Panc1 (cell line): ENCODE measurements around the gene KRT77. TPM values are rescaled to one million over a fixed set of nuclear protein-coding genes. Genes with fewer than 3 reads are reported as not detected.

ENCODE experiments used
- ATAC-seq: fragments of 200-7000 bp; cut with Tn5 transposase; 2 replicates; pipeline ENCODE4 v1.9.1; 2020; ENCODE audit warnings: mild to moderate bottlenecking, moderate library complexity
- BruUV-seq: library from RNA; stranded (reverse); fragments of 400-500 nt; replicated peaks from 2 replicates; lab custom pipeline; 2021; lab: Mats Ljungman, UMichigan
- CTCF ChIA-PET: fragments of 300-600 bp; sonication (Branson Sonifier 250); formaldehyde crosslinking; loops from one replicate; lab custom pipeline; 2022; ENCODE audit warnings: antibody characterized with exemption; lab: Charles Lee
- POLR2A ChIA-PET: fragments of 300-600 bp; sonication (Branson Sonifier 250); formaldehyde crosslinking; loops from one replicate; lab custom pipeline; 2022; ENCODE audit warnings: antibody characterized with exemption; lab: Charles Lee
- DNase-seq: peaks from one replicate; pipeline ENCODE4 v3.0.0-alpha.2; 2010; ENCODE audit warnings: low read depth, low spot score
- H3K27ac ChIP-seq: 2 replicates; pipeline ENCODE4 v1.5.1; 2011; ENCODE audit warnings: mild to moderate bottlenecking, low read length, inconsistent platforms
- H3K27me3 ChIP-seq: fragments of 200-500 bp; sonication (Bioruptor generic); 2 replicates; pipeline ENCODE4 v1.6.0; 2014; ENCODE audit warnings: low read length, inconsistent platforms; ENCODE audit not compliant: control insufficient read depth, insufficient read depth
- H3K36me3 ChIP-seq: fragments of 200-500 bp; sonication (Bioruptor generic); 2 replicates; pipeline ENCODE4 v1.5.1; 2014; ENCODE audit warnings: inconsistent platforms, mild to moderate bottlenecking, low read length, moderate library complexity; ENCODE audit not compliant: control insufficient read depth, insufficient read depth
- H3K4me1 ChIP-seq: 2 replicates; pipeline ENCODE4 v1.5.1; 2011; ENCODE audit warnings: inconsistent platforms, mild to moderate bottlenecking, low read length, moderate library complexity; ENCODE audit not compliant: control insufficient read depth, insufficient read depth
- H3K4me3 ChIP-seq, 2 experiments: 2 replicates each; pipeline ENCODE4 v1.5.1; 2011 to 2012; ENCODE audit warnings: low read depth in 2 of 2, low read length in 2 of 2, mild to moderate bottlenecking in 2 of 2, inconsistent platforms in 1 of 2, moderate library complexity in 1 of 2
- H3K9me3 ChIP-seq: fragments of 200-500 bp; sonication (Bioruptor generic); 2 replicates; pipeline ENCODE4 v1.5.1; 2014; ENCODE audit warnings: low read depth, mild to moderate bottlenecking, inconsistent platforms, low read length, moderate library complexity; ENCODE audit not compliant: control insufficient read depth, insufficient read depth
- CTCF ChIP-seq: fragments of 450-650 bp; IDR thresholded peaks from 2 replicates; pipeline ENCODE4 v1.5.1; 2017; ENCODE audit warnings: mild to moderate bottlenecking
- POLR2AphosphoS5 ChIP-seq: IDR thresholded peaks from 2 replicates; pipeline ENCODE4 v1.6.1; 2012; ENCODE audit warnings: mild to moderate bottlenecking, low read depth, low read length, moderate library complexity
- REST ChIP-seq, 2 experiments: IDR thresholded peaks; 2 replicates each; pipeline ENCODE4 v1.6.1; 2011 to 2012; ENCODE audit warnings: low read depth in 2 of 2, control low read depth in 1 of 2, low read length in 1 of 2, mild to moderate bottlenecking in 1 of 2, moderate library complexity in 1 of 2; ENCODE audit not compliant: insufficient read depth in 1 of 2
- SIN3A ChIP-seq: IDR thresholded peaks from 2 replicates; pipeline ENCODE4 v1.6.1; 2012; ENCODE audit warnings: low read depth, mild to moderate bottlenecking, low read length, moderate library complexity, borderline replicate concordance; ENCODE audit not compliant: insufficient read depth
- TCF7L2 ChIP-seq: IDR thresholded peaks from 2 replicates; pipeline ENCODE4 v1.6.1; 2011; ENCODE audit warnings: mild to moderate bottlenecking, low read depth, low read length, inconsistent platforms
- in situ Hi-C: cut with HindIII; loops from 2 replicates; pipeline ENCODE4 v1.10.0; 2016; ENCODE audit warnings: low sequenced_read_pairs, low pct_unique_long_range_greater_than_20kb
- intact Hi-C: fragments of 100-400 bp; cut with micrococcal nuclease; formaldehyde crosslinking; loops from one replicate; pipeline ENCODE4 v1.10.0; 2022; ENCODE audit not compliant: unreplicated experiment
- total RNA-seq: library from RNA; stranded (reverse); gene quantifications from one replicate; pipeline ENCODE4 v1.2.1, GENCODE V29; 2021; ENCODE audit not compliant: unreplicated experiment

Gene KRT77
- total RNA-seq, 1 experiment from 2014 or later: not detected

- Histone ChIP-seq H3K27ac (no peak overlapping the region), H3K27me3 (peaks cover 27% of the 10 kb centered on the region), H3K4me1 (no peaks in the 10 kb centered on the region; the same call in 1 of the 2 replicates), H3K36me3 (no peaks in the 10 kb centered on the region), H3K4me3 (no peak overlapping the region), H3K9me3 (no peaks in the 10 kb centered on the region)
- no TSS peak for BruUV-seq
- intact Hi-C loops (no loop called here), in situ Hi-C loops (no loop called here)
- DNase-seq: no peak
- ChIA-PET POLR2A (no interaction called here), CTCF (no interaction called here)
- TF ChIP-seq SIN3A (no peak), POLR2AphosphoS5 (no peak), REST (IDR thresholded peaks at IDR 0.05; ENCODE audit: insufficient read depth in 1 of 2, low read depth in 2 of 2, low read length in 1 of 2) (no peak), CTCF (no peak), TCF7L2 (no peak)
- ATAC-seq: no peak
These were observed 14.1 kb downstream of the KRT77 start for GRCh38 chr12:52689239-52689638.

- BruUV-seq: no TSS peak
- DNase-seq: no peak
- in situ Hi-C loops: no loop called here
- no peaks in the 10 kb centered on the region for H3K9me3 ChIP-seq
- peaks cover 27% of the 10 kb centered on the region for H3K27me3 ChIP-seq
- H3K4me1 ChIP-seq: no peaks in the 10 kb centered on the region; the same call in 1 of the 2 replicates
- H3K27ac ChIP-seq: no peak overlapping the region
- no peak overlapping the region for H3K4me3 ChIP-seq
- ATAC-seq: no peak
- CTCF ChIA-PET: interaction anchor here (1.2 kb wide), 1 partner anchor 182 kb away, joined by 3 read pairs; no protein-coding TSS in a partner anchor
- intact Hi-C loops: no loop called here
- POLR2A ChIA-PET: no interaction called here
- TF ChIP-seq SIN3A: no peak
- TF ChIP-seq TCF7L2: no peak
- no peak for TF ChIP-seq REST (IDR thresholded peaks at IDR 0.05; ENCODE audit: insufficient read depth in 1 of 2, low read depth in 2 of 2, low read length in 1 of 2)
- TF ChIP-seq CTCF: no peak
- no peak for TF ChIP-seq POLR2AphosphoS5
- H3K36me3 ChIP-seq: no peaks in the 10 kb centered on the region
These were observed 14.8 kb downstream of the KRT77 start for GRCh38 chr12:52688481-52688880.
